Measurements from ENCODE around the gene URB1. TPM values are rescaled to one million over a fixed set of nuclear protein-coding genes. Genes with fewer than 3 reads are reported as not detected.

The URB1 gene
- total RNA-seq, 1 experiment from 2014 or later: 18.1 TPM

GRCh38 chr21:32261929-32262328 is 130.9 kb downstream of the URB1 start:
- Histone ChIP-seq H3K9me3 (ENCODE audit: control insufficient read depth, insufficient read depth, low read depth, low read length) (no peaks in the 10 kb centered on the region), H3K27ac (ENCODE audit: low read length) (no peak overlapping the region), H3K36me3 (ENCODE audit: control insufficient read depth, insufficient read depth, low read length) (no peaks in the 10 kb centered on the region), H3K4me3 (ENCODE audit: low read depth in 2 of 2, low read length in 2 of 2) (no peak overlapping the region), H3K4me1 (ENCODE audit: control insufficient read depth, insufficient read depth, low read length) (no peaks in the 10 kb centered on the region; the same call in 1 of the 2 replicates), H3K27me3 (ENCODE audit: control insufficient read depth, insufficient read depth, low read length) (0 out of 2 replicates have a peak, but pooled peaks cover 1% of the 10 kb centered on the region)
- ATAC-seq: no peak
- no peak for DNase-seq (ENCODE audit: low read depth, low spot score)
- CTCF ChIA-PET: no interaction called here
- intact Hi-C loops (cut with micrococcal nuclease; ENCODE audit: unreplicated experiment) (no loop called here), in situ Hi-C loops (cut with HindIII; ENCODE audit: low pct_unique_long_range_greater_than_20kb, low sequenced_read_pairs) (no loop called here)
- no TSS peak for BruUV-seq (replicated peaks)
- POLR2A ChIA-PET: no interaction called here
- TF ChIP-seq, protein P1, sequence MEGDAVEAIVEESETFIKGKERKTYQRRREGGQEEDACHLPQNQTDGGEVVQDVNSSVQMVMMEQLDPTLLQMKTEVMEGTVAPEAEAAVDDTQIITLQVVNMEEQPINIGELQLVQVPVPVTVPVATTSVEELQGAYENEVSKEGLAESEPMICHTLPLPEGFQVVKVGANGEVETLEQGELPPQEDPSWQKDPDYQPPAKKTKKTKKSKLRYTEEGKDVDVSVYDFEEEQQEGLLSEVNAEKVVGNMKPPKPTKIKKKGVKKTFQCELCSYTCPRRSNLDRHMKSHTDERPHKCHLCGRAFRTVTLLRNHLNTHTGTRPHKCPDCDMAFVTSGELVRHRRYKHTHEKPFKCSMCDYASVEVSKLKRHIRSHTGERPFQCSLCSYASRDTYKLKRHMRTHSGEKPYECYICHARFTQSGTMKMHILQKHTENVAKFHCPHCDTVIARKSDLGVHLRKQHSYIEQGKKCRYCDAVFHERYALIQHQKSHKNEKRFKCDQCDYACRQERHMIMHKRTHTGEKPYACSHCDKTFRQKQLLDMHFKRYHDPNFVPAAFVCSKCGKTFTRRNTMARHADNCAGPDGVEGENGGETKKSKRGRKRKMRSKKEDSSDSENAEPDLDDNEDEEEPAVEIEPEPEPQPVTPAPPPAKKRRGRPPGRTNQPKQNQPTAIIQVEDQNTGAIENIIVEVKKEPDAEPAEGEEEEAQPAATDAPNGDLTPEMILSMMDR (IDR thresholded peaks at IDR 0.05): no peak
- no peak for TF ChIP-seq POLR2AphosphoS5 (IDR thresholded peaks at IDR 0.05; ENCODE audit: low read depth, low read length)
- TF ChIP-seq SIN3A (IDR thresholded peaks at IDR 0.05; ENCODE audit: borderline replicate concordance, insufficient read depth, low read depth, low read length): no peak
- no peak for TF ChIP-seq REST (IDR thresholded peaks at IDR 0.05; ENCODE audit: insufficient read depth in 1 of 2, low read depth in 2 of 2, low read length in 1 of 2)
- TF ChIP-seq TCF7L2 (IDR thresholded peaks at IDR 0.05; ENCODE audit: low read depth, low read length): no peak

Other genes with a start within 250 kb of the URB1 start
- 16.3 TPM for gene MIS18A, start 114.0 kb downstream of the URB1 start, total RNA-seq (2021; ENCODE audit: unreplicated experiment)
- gene MRAP, start 94.2 kb downstream of the URB1 start, total RNA-seq (2021; ENCODE audit: unreplicated experiment): not detected
- 2.8 TPM for gene EVA1C, start 19.7 kb upstream of the URB1 start, total RNA-seq (2021; ENCODE audit: unreplicated experiment)
- 0.57 TPM for gene TCP10L, start 192.5 kb upstream of the URB1 start, total RNA-seq (2021; ENCODE audit: unreplicated experiment)
- 42.0 TPM for gene CFAP298, start 219.4 kb upstream of the URB1 start, total RNA-seq (2021; ENCODE audit: unreplicated experiment)